H1 (cell line): Measurements from ENCODE around the gene LRRC4C. TPM values are rescaled to one million over a fixed set of nuclear protein-coding genes. Genes with fewer than 3 reads are reported as not detected.

Experiments used
- CHD7 ChIP-seq: fragments of 300-600 bp; sonication (generic); IDR thresholded peaks from 2 replicates; pipeline ENCODE4 v1.7.1; 2012; ENCODE audit warnings: low read length, moderate library complexity, mild to moderate bottlenecking, inconsistent platforms; ENCODE audit not compliant: insufficient replicate concordance
- SIRT6 ChIP-seq: IDR thresholded peaks from one replicate; pipeline ENCODE4 v1.7.1; 2012; ENCODE audit warnings: low read length, inconsistent platforms
- polyA plus RNA-seq, 7 experiments: library from polyadenylated mRNA; depleted of rRNA in 3 of 7; stranded (reverse) in 5 of 7; unstranded in 2 of 7; fragments of >200 nt in 5 of 7; fragments of 200-250 nt in 2 of 7; gene quantifications; 1 replicate in 5 of 7; 2 replicates in 1 of 7; 4 replicates in 1 of 7; pipeline versions ENCODE4 v1.2.1 to v1.2.3, GENCODE V29; 2011 to 2013; ENCODE audit warnings: missing spikeins in 2 of 7, mixed read lengths in 2 of 7
- total RNA-seq: library from RNA; stranded (reverse); fragmentation: NEBNext Ultra II Directional; extraction: Animal tissue kit (Norgen Biotek cat#: 25700); gene quantifications from 2 replicates; pipeline ENCODE4 v1.2.1, GENCODE V29; 2021

The LRRC4C gene
- total and polyA plus RNA-seq, 2 of the 8 experiments (the other 6 are each of a cell fraction or from before 2014, with no cell fraction given): 0.23 to 2.2 TPM

GRCh38 chr11:41273908-41274307 is 185.5 kb downstream of the LRRC4C start (continued):
- TF ChIP-seq CHD7 (no peak), SIRT6 (no peak)
